Neural progenitor cell (in vitro differentiated cells): ENCODE data around the gene APLP1.

Experiments
- EZH2 ChIP-seq: fragments of 200-600 bp; sonication (generic); IDR thresholded peaks from 2 replicates; pipeline ENCODE4 v1.6.1; 2017; ENCODE audit warnings: antibody characterized with exemption, mild to moderate bottlenecking, moderate library complexity
- EZH2phosphoT487 ChIP-seq: fragments of 200-600 bp; sonication (generic); IDR thresholded peaks from 2 replicates; pipeline ENCODE4 v1.6.1; 2017; ENCODE audit warnings: antibody characterized with exemption
- TF ChIP-seq, protein P1 (sequence below): fragments of 200-600 bp; sonication (generic); IDR thresholded peaks from 2 replicates; pipeline ENCODE4 v1.5.1; 2017; ENCODE audit warnings: antibody characterized with exemption, mild to moderate bottlenecking

DNA sequence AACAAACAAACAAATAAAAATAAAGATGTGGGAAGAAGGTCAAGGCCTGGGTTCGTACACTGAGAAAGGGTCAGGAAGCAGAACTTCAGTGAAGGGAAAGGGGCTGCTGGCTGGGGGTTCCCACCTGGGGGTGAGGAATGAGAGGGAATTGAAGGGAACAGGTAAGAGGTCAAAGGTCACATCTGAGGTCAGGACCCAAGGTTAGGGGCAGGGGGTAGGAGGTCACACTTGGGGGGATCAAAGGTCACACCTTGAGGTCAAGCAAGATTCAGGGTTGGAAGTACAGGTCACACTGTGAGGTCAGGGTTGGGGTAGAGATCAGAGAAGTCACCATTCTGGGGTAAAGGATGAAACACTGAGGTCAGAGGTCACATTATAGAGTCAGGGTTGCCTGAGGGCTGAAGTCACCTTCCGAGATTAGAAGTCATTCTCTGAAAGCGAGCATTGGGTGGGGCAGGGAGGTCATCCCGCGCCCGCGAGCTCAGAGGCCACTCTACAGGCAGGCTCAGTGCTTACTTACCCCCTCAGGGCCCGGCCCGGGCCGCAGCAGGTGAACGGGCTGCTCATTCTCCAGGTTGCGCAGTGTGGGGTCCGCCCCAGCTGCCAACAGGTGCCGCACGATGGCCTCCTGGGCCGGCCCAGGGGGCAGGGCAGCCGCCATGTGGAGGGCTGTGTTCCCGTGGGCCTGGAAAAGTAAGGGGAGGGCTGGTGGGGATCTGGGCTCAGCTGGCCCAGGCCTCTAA lies 21.2 kb downstream of the APLP1 start:
- TF ChIP-seq, protein P1, sequence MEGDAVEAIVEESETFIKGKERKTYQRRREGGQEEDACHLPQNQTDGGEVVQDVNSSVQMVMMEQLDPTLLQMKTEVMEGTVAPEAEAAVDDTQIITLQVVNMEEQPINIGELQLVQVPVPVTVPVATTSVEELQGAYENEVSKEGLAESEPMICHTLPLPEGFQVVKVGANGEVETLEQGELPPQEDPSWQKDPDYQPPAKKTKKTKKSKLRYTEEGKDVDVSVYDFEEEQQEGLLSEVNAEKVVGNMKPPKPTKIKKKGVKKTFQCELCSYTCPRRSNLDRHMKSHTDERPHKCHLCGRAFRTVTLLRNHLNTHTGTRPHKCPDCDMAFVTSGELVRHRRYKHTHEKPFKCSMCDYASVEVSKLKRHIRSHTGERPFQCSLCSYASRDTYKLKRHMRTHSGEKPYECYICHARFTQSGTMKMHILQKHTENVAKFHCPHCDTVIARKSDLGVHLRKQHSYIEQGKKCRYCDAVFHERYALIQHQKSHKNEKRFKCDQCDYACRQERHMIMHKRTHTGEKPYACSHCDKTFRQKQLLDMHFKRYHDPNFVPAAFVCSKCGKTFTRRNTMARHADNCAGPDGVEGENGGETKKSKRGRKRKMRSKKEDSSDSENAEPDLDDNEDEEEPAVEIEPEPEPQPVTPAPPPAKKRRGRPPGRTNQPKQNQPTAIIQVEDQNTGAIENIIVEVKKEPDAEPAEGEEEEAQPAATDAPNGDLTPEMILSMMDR, result no peak
- TF ChIP-seq EZH2, result no peak
- no peak for TF ChIP-seq EZH2phosphoT487
